ENCODE results near the gene CAMK2D.

The CAMK2D gene

GRCh38 chr4:113588895-113589668 is 172.5 kb downstream of the CAMK2D start:
- H3K27me3 ChIP-seq (ENCODE audit: control insufficient read depth, insufficient read depth, low read length), result no peaks in the 10 kb centered on the region
- peaks cover 6% of the 10 kb centered on the region for H3K4me1 ChIP-seq (ENCODE audit: control insufficient read depth, insufficient read depth, low read length)
- no peaks in the 10 kb centered on the region for H3K9me3 ChIP-seq (ENCODE audit: control insufficient read depth, insufficient read depth, low read length)
- H3K36me3 ChIP-seq (ENCODE audit: control insufficient read depth, insufficient read depth, low read length), result no peaks in the 10 kb centered on the region
- no peak overlapping the region for H3K9ac ChIP-seq (ENCODE audit: low read depth, low read length)
- no peak overlapping the region for H3K4me3 ChIP-seq (ENCODE audit: low read depth, low read length)

DNA sequence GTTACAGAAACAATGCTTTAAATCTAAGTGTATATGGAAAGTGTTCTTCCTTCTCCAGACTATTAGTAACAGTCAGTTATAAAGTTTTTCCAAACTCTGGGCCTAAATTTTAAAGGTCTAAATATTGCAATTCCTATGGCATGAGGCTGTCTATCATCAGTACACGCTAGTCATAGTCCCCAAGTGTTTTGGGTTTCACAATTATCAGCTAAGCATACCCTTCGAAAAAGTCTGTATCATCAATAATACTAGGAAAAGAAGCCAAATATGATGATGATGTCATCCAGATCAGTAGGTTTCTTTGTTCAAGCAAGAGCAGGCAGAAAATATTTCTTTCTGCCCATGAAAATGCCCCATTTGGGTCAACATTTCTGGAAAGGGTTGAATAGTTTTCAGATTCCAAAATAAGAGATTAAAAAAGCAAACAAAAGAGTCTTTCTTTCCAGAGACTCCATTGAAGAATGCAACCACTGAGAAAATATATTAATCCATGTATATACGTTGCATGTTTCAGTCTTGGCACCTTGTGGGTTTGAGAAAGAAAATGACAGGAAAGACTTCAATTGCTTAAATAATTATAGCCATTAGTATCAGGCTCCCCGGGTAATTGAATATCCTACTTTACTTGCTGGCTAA is 173.8 kb downstream of the CAMK2D start:
- Histone ChIP-seq H3K4me1 (ENCODE audit: control insufficient read depth, insufficient read depth, low read length) (peaks cover 9% of the 10 kb centered on the region), H3K9ac (ENCODE audit: low read depth, low read length) (no peak overlapping the region), H3K27me3 (ENCODE audit: control insufficient read depth, insufficient read depth, low read length) (no peaks in the 10 kb centered on the region), H3K4me3 (ENCODE audit: low read depth, low read length) (no peak overlapping the region), H3K9me3 (ENCODE audit: control insufficient read depth, insufficient read depth, low read length) (no peaks in the 10 kb centered on the region), H3K36me3 (ENCODE audit: control insufficient read depth, insufficient read depth, low read length) (no peaks in the 10 kb centered on the region)

DNA sequence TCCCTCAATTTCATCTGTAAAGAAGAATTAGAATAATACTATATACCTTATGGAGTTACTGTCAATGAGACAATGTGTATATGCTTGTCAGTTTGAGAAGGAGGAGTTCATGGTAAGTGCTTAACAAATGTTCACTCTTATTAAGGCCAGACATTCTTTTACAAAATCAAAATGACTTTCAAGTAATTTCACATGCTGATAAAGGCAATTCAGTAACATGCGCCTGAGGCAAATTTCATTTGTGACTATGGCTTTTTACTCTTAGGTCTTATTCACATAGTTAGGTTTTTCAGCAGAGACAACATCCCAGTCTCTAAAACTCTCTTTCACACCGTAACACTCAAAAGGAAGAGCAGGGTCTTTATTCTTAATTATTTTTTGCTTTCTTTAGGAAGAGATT is 174.4 kb downstream of the CAMK2D start:
- H3K9ac ChIP-seq (ENCODE audit: low read depth, low read length), result no peak overlapping the region

DNA sequence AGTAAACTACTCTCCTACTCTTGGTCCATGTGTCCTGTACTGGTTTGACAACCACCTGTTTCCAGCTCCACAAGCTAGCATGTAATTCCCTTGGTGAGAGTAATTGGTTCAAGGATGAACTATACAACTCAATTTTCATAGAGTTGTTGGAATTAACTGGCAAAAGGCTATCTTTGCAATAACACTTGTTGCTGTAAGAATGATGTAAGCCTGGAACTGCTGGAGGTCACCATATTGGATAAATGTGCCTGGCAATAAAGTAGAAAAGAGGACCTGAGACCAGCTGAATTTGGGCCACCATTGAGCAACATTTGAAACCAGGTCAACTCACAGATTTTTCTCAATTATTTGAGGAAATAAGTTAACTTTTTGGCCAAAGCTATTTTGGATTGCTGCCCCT is 175.5 kb downstream of the CAMK2D start:
- H3K9me3 ChIP-seq (ENCODE audit: control insufficient read depth, insufficient read depth, low read length), result no peaks in the 10 kb centered on the region
- H3K4me1 ChIP-seq (ENCODE audit: control insufficient read depth, insufficient read depth, low read length), result peaks cover 9% of the 10 kb centered on the region
- no peaks in the 10 kb centered on the region for H3K27me3 ChIP-seq (ENCODE audit: control insufficient read depth, insufficient read depth, low read length)
- H3K9ac ChIP-seq (ENCODE audit: low read depth, low read length), result no peak overlapping the region
- no peak overlapping the region for H3K4me3 ChIP-seq (ENCODE audit: low read depth, low read length)
- no peaks in the 10 kb centered on the region for H3K36me3 ChIP-seq (ENCODE audit: control insufficient read depth, insufficient read depth, low read length)

More for the DNA sequence above, 174.4 kb downstream of the CAMK2D start:
- Histone ChIP-seq H3K36me3 (ENCODE audit: control insufficient read depth, insufficient read depth, low read length) (no peaks in the 10 kb centered on the region), H3K9me3 (ENCODE audit: control insufficient read depth, insufficient read depth, low read length) (no peaks in the 10 kb centered on the region), H3K4me1 (ENCODE audit: control insufficient read depth, insufficient read depth, low read length) (peaks cover 9% of the 10 kb centered on the region), H3K27me3 (ENCODE audit: control insufficient read depth, insufficient read depth, low read length) (no peaks in the 10 kb centered on the region), H3K4me3 (ENCODE audit: low read depth, low read length) (no peak overlapping the region)

DNA sequence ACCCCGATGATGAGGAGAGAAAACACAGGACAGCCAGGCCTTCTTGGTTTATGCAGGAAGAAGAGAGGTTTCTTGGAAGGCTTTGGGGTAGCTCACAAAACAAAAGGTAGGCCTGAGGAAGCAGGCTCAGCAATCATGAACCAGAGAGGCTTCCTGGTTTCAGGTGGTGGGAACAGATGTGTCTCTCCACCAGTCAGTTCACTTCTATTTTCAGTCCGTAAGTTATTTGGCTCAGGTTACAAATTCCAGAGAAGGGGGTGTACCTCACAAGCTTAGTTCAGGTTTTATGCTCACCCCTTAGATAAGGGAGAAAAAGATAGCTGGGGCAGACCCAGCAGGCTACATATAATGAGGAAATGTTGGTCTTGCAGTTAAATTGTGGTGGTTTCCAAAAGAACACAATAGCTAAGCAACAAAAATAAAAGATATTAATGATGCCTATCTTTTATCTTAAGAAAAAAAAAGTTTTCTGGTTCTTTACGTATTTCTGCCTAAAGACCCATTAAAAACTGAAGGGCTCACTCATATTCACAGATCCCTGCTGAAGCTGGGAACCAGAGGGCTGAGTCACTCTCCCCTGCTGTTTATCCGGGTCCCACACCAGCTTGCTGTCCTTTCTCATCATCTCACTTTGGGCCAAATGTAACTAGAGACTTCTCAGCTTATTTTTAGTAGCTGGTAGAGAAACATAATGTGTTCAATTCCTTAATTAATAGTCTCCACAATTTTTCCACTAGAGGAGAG is 177.0 kb downstream of the CAMK2D start:
- H3K4me3 ChIP-seq (ENCODE audit: low read depth, low read length), result no peak overlapping the region

DNA sequence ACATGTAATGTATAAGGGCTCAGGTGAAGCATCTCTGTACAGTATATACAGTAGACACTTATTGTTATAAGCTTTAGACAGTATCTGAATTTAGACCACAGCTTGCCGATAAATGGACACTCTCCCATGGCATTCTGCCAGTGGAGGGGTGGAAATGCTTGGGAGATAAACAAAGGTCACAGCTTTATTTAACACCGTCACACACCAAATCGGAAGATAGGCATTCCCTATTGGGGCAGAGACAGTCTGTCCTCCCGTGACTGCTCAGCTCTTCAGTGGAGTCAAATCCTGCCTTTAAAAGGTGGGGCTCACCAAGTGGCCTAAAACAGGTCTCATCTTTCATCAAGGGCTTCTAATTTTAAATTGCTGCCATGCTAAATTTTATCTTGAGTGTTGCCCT is 178.8 kb downstream of the CAMK2D start:
- Histone ChIP-seq H3K9me3 (ENCODE audit: control insufficient read depth, insufficient read depth, low read length) (no peaks in the 10 kb centered on the region), H3K36me3 (ENCODE audit: control insufficient read depth, insufficient read depth, low read length) (no peaks in the 10 kb centered on the region)

More for the DNA sequence above, 177.0 kb downstream of the CAMK2D start:
- no peak overlapping the region for H3K9ac ChIP-seq (ENCODE audit: low read depth, low read length)
- no peaks in the 10 kb centered on the region for H3K27me3 ChIP-seq (ENCODE audit: control insufficient read depth, insufficient read depth, low read length)
- no peaks in the 10 kb centered on the region for H3K9me3 ChIP-seq (ENCODE audit: control insufficient read depth, insufficient read depth, low read length)
- H3K4me1 ChIP-seq (ENCODE audit: control insufficient read depth, insufficient read depth, low read length), result peaks cover 9% of the 10 kb centered on the region
- no peaks in the 10 kb centered on the region for H3K36me3 ChIP-seq (ENCODE audit: control insufficient read depth, insufficient read depth, low read length)

GRCh38 chr4:113579360-113579759 is 182.2 kb downstream of the CAMK2D start:
- no peaks in the 10 kb centered on the region for H3K36me3 ChIP-seq (ENCODE audit: control insufficient read depth, insufficient read depth, low read length)
- peaks cover 6% of the 10 kb centered on the region for H3K4me1 ChIP-seq (ENCODE audit: control insufficient read depth, insufficient read depth, low read length)
- no peaks in the 10 kb centered on the region for H3K27me3 ChIP-seq (ENCODE audit: control insufficient read depth, insufficient read depth, low read length)
- H3K9ac ChIP-seq (ENCODE audit: low read depth, low read length), result no peak overlapping the region
- no peaks in the 10 kb centered on the region for H3K9me3 ChIP-seq (ENCODE audit: control insufficient read depth, insufficient read depth, low read length)
- no peak overlapping the region for H3K4me3 ChIP-seq (ENCODE audit: low read depth, low read length)

More for the DNA sequence above, 178.8 kb downstream of the CAMK2D start:
- Histone ChIP-seq H3K9ac (ENCODE audit: low read depth, low read length) (no peak overlapping the region), H3K27me3 (ENCODE audit: control insufficient read depth, insufficient read depth, low read length) (no peaks in the 10 kb centered on the region), H3K4me1 (ENCODE audit: control insufficient read depth, insufficient read depth, low read length) (peaks cover 9% of the 10 kb centered on the region), H3K4me3 (ENCODE audit: low read depth, low read length) (no peak overlapping the region)

DNA sequence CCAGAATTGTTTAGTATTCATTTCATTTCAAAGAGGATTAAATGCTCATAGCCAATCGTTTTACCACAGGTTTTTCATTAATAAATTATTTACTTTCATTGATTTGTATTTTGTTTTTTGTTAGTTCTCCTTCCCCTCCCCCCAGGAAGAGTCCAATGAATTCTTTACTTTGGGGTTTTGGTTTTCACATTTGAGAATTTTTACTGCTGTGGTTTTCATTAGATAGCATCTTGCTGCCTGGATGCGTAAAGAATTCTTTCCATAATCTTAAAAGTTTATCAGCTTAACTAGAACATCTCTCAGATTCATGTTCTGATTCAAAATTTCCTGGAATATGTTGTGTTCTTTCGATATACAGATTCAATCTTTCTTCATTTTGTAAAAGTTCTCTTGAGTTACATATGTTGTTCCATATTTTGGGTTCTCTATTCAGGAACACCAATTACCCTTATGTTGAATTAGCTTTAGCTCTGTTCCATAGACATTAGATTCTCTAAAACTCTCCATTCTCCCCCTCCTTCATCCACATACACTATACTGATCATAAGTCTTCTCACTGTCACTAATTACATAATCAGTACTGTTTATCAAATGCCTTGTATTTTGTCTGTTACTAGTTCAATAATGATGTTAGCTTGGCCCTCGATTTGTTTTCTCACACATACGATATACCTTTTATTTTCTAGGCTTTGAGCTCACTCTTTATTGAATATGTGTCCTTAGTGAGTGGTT is 184.4 kb downstream of the CAMK2D start:
- Histone ChIP-seq H3K9ac (ENCODE audit: low read depth, low read length) (no peak overlapping the region), H3K9me3 (ENCODE audit: control insufficient read depth, insufficient read depth, low read length) (no peaks in the 10 kb centered on the region), H3K4me3 (ENCODE audit: low read depth, low read length) (no peak overlapping the region), H3K36me3 (ENCODE audit: control insufficient read depth, insufficient read depth, low read length) (no peaks in the 10 kb centered on the region), H3K4me1 (ENCODE audit: control insufficient read depth, insufficient read depth, low read length) (no peaks in the 10 kb centered on the region), H3K27me3 (ENCODE audit: control insufficient read depth, insufficient read depth, low read length) (no peaks in the 10 kb centered on the region)

DNA sequence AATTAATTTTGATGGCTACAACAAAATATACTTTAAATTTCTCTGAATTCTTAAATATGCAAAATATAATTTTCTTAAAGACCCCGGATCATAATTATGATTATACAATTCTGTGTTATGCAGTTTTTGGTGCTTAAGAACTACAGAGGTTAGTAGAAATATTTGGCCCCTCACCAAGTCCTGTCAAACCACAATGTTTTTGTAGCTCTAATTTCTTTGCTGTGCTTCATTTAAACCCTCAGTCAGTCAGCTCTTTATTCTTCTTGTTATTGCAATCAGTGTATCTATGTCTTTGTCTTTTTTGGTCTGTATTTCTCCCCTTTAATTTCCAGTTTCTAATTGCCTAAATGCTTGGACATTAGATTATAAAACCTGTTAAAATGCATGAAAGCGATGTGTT is 186.1 kb downstream of the CAMK2D start:
- no peaks in the 10 kb centered on the region for H3K27me3 ChIP-seq (ENCODE audit: control insufficient read depth, insufficient read depth, low read length)
- no peaks in the 10 kb centered on the region for H3K9me3 ChIP-seq (ENCODE audit: control insufficient read depth, insufficient read depth, low read length)
- no peaks in the 10 kb centered on the region for H3K4me1 ChIP-seq (ENCODE audit: control insufficient read depth, insufficient read depth, low read length)
- H3K36me3 ChIP-seq (ENCODE audit: control insufficient read depth, insufficient read depth, low read length), result no peaks in the 10 kb centered on the region
- no peak overlapping the region for H3K9ac ChIP-seq (ENCODE audit: low read depth, low read length)
- H3K4me3 ChIP-seq (ENCODE audit: low read depth, low read length), result no peak overlapping the region

DNA sequence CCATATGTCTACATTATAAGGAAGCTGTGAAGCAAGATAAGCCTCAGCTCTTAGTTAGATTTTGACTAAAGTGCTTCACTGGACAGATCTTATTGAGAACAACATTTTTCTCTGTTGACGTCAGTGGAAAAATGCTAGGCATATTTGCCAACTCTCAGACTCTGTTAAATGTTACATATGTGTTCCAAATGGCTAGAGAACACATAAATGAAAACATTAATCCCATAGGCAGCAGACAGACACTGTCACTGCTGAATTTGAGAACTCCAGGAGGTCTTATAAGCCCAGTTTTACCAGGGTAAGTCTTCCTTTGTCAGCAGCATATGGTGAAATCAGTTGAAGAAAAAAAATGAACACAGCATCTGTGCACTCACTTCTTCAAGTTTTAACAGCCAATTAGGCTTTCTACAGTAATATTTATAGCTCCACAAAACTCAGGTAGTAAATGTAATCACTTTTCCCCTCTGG is 186.9 kb downstream of the CAMK2D start:
- Histone ChIP-seq H3K27me3 (ENCODE audit: control insufficient read depth, insufficient read depth, low read length) (no peaks in the 10 kb centered on the region), H3K9me3 (ENCODE audit: control insufficient read depth, insufficient read depth, low read length) (no peaks in the 10 kb centered on the region), H3K4me3 (ENCODE audit: low read depth, low read length) (no peak overlapping the region), H3K4me1 (ENCODE audit: control insufficient read depth, insufficient read depth, low read length) (no peaks in the 10 kb centered on the region), H3K9ac (ENCODE audit: low read depth, low read length) (no peak overlapping the region), H3K36me3 (ENCODE audit: control insufficient read depth, insufficient read depth, low read length) (no peaks in the 10 kb centered on the region)

DNA sequence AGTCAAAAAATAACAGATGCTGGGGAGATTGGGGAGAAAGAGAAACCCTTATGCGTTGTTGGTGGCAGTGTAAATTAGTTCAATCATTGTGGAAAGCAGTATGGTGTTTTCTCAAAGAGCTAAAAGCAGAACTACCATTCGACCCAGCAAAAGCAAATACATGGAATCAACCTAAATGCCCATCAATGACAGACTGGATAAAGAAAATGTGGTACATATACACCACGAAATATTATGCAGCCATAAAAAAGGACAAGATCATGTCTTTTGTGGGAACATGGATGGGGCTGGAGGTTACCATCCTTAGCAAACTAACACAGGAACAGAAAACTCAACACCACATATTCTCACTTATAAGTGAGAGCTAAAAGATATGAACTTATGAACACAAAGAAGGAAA is 188.9 kb downstream of the CAMK2D start:
- Histone ChIP-seq H3K36me3 (ENCODE audit: control insufficient read depth, insufficient read depth, low read length) (no peaks in the 10 kb centered on the region), H3K9me3 (ENCODE audit: control insufficient read depth, insufficient read depth, low read length) (no peaks in the 10 kb centered on the region), H3K4me1 (ENCODE audit: control insufficient read depth, insufficient read depth, low read length) (no peaks in the 10 kb centered on the region), H3K4me3 (ENCODE audit: low read depth, low read length) (no peak overlapping the region), H3K27me3 (ENCODE audit: control insufficient read depth, insufficient read depth, low read length) (no peaks in the 10 kb centered on the region), H3K9ac (ENCODE audit: low read depth, low read length) (no peak overlapping the region)

All from iPS-15b (cell line).